ENCODE results near the gene OTOGL. TPM values are rescaled to one million over a fixed set of nuclear protein-coding genes. Genes with fewer than 3 reads are reported as not detected.
A peak's percentile ranks its signal among the peaks of the same experiment; 100 is the strongest.

Gene OTOGL
- total RNA-seq, 1 experiment from 2014 or later = 0.44 TPM

DNA sequence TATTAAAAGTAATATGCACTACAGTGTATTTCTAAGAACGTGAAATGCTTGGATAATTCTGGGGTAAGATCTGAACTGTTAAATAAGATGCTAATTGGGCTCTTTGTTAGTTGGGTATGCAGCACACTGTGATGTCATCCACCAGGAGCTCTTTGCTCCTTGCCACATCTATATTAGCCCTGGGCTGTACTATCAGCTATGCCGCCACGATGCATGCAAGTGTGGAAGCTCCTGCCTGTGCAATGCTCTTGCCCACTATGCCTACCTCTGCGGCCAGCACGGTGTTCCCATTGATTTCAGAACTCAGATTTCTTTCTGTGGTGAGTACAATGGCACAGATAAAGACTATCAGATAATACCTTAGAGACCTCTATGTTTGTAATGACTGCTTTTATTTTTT lies 165.6 kb downstream of the OTOGL start:
- DNase-seq = no peak
- H3K79me2 ChIP-seq (ENCODE audit: low read length) = no peaks in the 10 kb centered on the region
- H3K36me3 ChIP-seq (ENCODE audit: low read depth, low read length) = no peaks in the 10 kb centered on the region
- POLR2A ChIA-PET (ENCODE audit: unreplicated experiment) = no interaction called here
- H4K20me1 ChIP-seq (ENCODE audit: low read length) = no peaks in the 10 kb centered on the region
- no peak overlapping the region for H2AFZ ChIP-seq (ENCODE audit: low read length)
- no peaks in the 10 kb centered on the region for H3K9me2 ChIP-seq (replicated peaks; ENCODE audit: low read length)
- no peaks in the 10 kb centered on the region for H3K9me3 ChIP-seq (ENCODE audit: low read length)
- H3K4me3 ChIP-seq (ENCODE audit: low read length) = no peak overlapping the region
- H3K27ac ChIP-seq (ENCODE audit: low read length) = no peak overlapping the region
- peaks cover 18% of the 10 kb centered on the region for H3K4me1 ChIP-seq (ENCODE audit: insufficient read depth, low read length)
- CTCF ChIA-PET = no interaction called here
- no peak for ATAC-seq
- TF ChIP-seq, protein P1, sequence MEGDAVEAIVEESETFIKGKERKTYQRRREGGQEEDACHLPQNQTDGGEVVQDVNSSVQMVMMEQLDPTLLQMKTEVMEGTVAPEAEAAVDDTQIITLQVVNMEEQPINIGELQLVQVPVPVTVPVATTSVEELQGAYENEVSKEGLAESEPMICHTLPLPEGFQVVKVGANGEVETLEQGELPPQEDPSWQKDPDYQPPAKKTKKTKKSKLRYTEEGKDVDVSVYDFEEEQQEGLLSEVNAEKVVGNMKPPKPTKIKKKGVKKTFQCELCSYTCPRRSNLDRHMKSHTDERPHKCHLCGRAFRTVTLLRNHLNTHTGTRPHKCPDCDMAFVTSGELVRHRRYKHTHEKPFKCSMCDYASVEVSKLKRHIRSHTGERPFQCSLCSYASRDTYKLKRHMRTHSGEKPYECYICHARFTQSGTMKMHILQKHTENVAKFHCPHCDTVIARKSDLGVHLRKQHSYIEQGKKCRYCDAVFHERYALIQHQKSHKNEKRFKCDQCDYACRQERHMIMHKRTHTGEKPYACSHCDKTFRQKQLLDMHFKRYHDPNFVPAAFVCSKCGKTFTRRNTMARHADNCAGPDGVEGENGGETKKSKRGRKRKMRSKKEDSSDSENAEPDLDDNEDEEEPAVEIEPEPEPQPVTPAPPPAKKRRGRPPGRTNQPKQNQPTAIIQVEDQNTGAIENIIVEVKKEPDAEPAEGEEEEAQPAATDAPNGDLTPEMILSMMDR (conservative IDR thresholded peaks at IDR 0.05; ENCODE audit: low read depth, low read length) = no peak
- TF ChIP-seq EZH2 (IDR thresholded peaks at IDR 0.05; ENCODE audit: low read length, unreplicated experiment) (no peak), EZH2phosphoT487 (IDR thresholded peaks at IDR 0.05; ENCODE audit: borderline replicate concordance, low read length) (no peak)
- H3K27me3 ChIP-seq (ENCODE audit: low read length) = no peaks in the 10 kb centered on the region
- no peak overlapping the region for H3K9ac ChIP-seq (ENCODE audit: low read length)
- intact Hi-C loops (cut with micrococcal nuclease) = loop anchor here (5.0 kb wide), 1 partner anchor 378 kb away; no protein-coding TSS in a partner anchor
- BruUV-seq (replicated peaks) = no TSS peak
- no peaks in the 10 kb centered on the region for H3F3A ChIP-seq (ENCODE audit: low read length, unreplicated experiment)
- no peak overlapping the region for H3K4me2 ChIP-seq (ENCODE audit: low read length)

DNA sequence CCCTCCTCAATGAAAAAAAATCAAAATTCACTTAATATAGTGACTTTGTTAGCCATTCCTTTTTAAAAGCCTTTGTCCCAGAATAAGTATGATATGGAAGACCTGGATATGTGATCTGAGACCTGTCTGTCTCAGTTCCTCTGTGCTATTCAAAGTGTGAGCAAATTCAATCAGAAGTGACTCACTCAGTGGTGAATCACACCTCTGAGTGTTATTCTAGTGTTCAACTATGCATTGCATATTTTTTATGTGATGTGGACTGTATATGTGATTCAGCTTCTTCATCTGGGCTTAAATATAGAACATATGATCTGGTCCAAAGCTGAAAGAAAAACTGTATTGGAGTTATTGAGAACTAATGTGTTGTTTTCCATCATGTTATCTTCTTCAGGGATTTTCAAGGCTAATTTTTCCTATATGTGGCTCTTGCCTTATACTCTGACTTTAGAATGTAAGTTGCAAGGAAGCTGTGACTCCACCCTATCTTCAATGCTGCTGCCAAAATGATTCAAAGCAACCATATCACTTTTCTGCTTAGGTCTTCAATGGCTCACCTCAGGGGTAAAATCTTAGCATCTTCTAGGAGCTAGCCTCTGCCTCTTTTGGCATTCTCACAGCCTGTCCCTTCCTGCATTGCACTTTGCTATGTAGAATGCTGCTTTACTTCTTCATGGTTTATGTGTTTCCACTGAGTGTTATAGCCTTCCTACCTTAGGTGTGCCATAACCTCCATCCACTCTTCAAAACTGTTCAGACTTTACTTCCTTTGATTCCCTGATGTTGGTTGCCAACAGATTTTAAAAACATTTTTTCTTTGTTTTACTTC lies 169.8 kb downstream of the OTOGL start:
- Histone ChIP-seq H3K27me3 (ENCODE audit: low read length) (no peaks in the 10 kb centered on the region), H3K36me3 (ENCODE audit: low read depth, low read length) (no peaks in the 10 kb centered on the region), H3K4me3 (ENCODE audit: low read length) (no peak overlapping the region), H3K4me2 (ENCODE audit: low read length) (peak overlapping the region; percentile 49), H3K9me3 (ENCODE audit: low read length) (no peaks in the 10 kb centered on the region), H3K9me2 (replicated peaks; ENCODE audit: low read length) (no peaks in the 10 kb centered on the region), H3F3A (ENCODE audit: low read length, unreplicated experiment) (no peaks in the 10 kb centered on the region), H3K27ac (ENCODE audit: low read length) (0 out of 2 replicates have a peak overlapping the region, but pooled peaks have one; percentile 2), H3K4me1 (ENCODE audit: insufficient read depth, low read length) (peaks cover 18% of the 10 kb centered on the region), H2AFZ (ENCODE audit: low read length) (no peak overlapping the region), H4K20me1 (ENCODE audit: low read length) (no peaks in the 10 kb centered on the region), H3K79me2 (ENCODE audit: low read length) (no peaks in the 10 kb centered on the region), H3K9ac (ENCODE audit: low read length) (no peak overlapping the region)
- intact Hi-C loops (cut with micrococcal nuclease) = loop anchor here (5.0 kb wide), 1 partner anchor 382 kb away; no protein-coding TSS in a partner anchor
- DNase-seq (peak; percentile 92), ATAC-seq (peak; percentile 98)
- BruUV-seq (replicated peaks) = no TSS peak
- CTCF ChIA-PET = interaction anchor here (0.5 to 3.0 kb wide), 7 partner anchors 18 to 279 kb away, joined by 3 to 50 read pairs (median 4); no protein-coding TSS in a partner anchor
- TF ChIP-seq EZH2 (IDR thresholded peaks at IDR 0.05; ENCODE audit: low read length, unreplicated experiment) = no peak
- TF ChIP-seq, protein P1 (conservative IDR thresholded peaks at IDR 0.05; ENCODE audit: low read depth, low read length) = no peak
- POLR2A ChIA-PET (ENCODE audit: unreplicated experiment) = interaction anchor here (0.6 kb wide), 1 partner anchor 1959 kb away, joined by 7 read pairs; no protein-coding TSS in a partner anchor

All from PC-3 (cell line).